AG04450 (cell line): Measurements from ENCODE around the gene CRYL1. TPM values are rescaled to one million over a fixed set of nuclear protein-coding genes. Genes with fewer than 3 reads are reported as not detected.

Source experiments
- CTCF ChIA-PET: fragments of 300-600, 350-600 bp; formaldehyde crosslinking; extraction: SDS; loops from one replicate; lab custom pipeline; 2022; ENCODE audit warnings: antibody characterized with exemption, inconsistent platforms; lab: Charles Lee
- POLR2A ChIA-PET: fragments of 350-600 bp; formaldehyde crosslinking; extraction: SDS; loops from one replicate; lab custom pipeline; 2021; ENCODE audit warnings: antibody characterized with exemption, inconsistent platforms; lab: Yijun Ruan, JAX
- DNase-seq: peaks from one replicate; pipeline ENCODE4 v3.0.0-alpha.2; 2011; ENCODE audit warnings: low read depth, low spot score
- H3K27ac ChIP-seq: one replicate; pipeline ENCODE4 v1.5.1; 2012; ENCODE audit warnings: low read depth, low read length, control low read depth
- H3K27me3 ChIP-seq: one replicate; pipeline ENCODE4 v1.6.0; 2012; ENCODE audit warnings: low read length; ENCODE audit not compliant: control insufficient read depth, insufficient read depth
- H3K4me3 ChIP-seq: 2 replicates; pipeline ENCODE4 v1.5.1; 2011; ENCODE audit warnings: mild to moderate bottlenecking, low read depth, low read length, control low read depth
- H3K9me3 ChIP-seq: 2 replicates; pipeline ENCODE4 v1.5.1; 2012; ENCODE audit warnings: low read length; ENCODE audit not compliant: control insufficient read depth, insufficient read depth
- CTCF ChIP-seq: IDR thresholded peaks from 2 replicates; pipeline ENCODE4 v1.5.1; 2011; ENCODE audit warnings: low read depth, low read length, control low read depth, inconsistent platforms
- polyA plus RNA-seq: library from polyadenylated mRNA; depleted of rRNA; stranded (reverse); fragments of >200 nt; gene quantifications from 2 replicates; pipeline ENCODE4 v1.2.3, GENCODE V29; 2011

The CRYL1 gene
- polyA plus RNA-seq, 1 experiment = 21.6 TPM

DNA sequence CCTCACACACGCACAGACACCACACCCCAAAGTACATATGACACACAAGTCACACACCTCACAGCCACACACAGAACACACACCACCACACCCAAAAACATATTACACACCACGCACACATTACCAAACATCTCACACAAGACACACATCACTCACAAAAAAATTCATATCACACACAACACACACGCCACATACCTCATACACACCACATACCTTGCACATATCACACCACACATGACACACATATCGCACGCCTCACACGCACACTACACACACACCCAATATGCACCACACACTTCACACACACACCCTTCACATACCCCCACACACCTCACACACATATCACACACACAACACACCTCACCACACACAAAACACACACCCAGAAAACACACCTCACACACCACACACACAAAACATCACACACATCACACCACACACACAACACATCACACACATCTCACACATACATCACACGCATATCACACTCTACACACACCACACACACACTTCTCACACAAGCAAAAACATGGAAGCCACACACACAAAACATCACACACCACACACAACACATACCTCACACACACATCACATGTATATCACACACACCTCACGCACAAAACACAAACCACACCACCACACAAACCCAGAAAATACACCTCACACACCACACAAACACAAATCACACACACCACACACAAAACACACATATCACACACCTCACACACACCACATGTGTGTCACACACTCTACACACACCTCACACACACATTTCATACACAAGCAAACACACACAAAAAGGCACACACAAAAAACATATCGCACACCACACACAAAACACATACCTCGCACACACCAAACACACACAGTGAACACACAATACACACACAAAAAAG, 132.1 kb downstream of the CRYL1 start:
- ChIA-PET POLR2A (no interaction called here), CTCF (no interaction called here)
- DNase-seq = no peak
- H3K9me3 ChIP-seq = peaks cover 31% of the 10 kb centered on the region
- no peak overlapping the region for H3K4me3 ChIP-seq
- H3K27ac ChIP-seq = no peak overlapping the region
- peaks cover 11% of the 10 kb centered on the region for H3K27me3 ChIP-seq
- TF ChIP-seq CTCF = no peak

- H3K27me3 ChIP-seq = peaks cover 8% of the 10 kb centered on the region
- no peak for DNase-seq
- no peak overlapping the region for H3K27ac ChIP-seq
- ChIA-PET CTCF (no interaction called here), POLR2A (no interaction called here)
- TF ChIP-seq CTCF = no peak
- peaks cover 31% of the 10 kb centered on the region for H3K9me3 ChIP-seq
- H3K4me3 ChIP-seq = no peak overlapping the region
These were observed 133.1 kb downstream of the CRYL1 start for GRCh38 chr13:20392530-20392929.

DNA sequence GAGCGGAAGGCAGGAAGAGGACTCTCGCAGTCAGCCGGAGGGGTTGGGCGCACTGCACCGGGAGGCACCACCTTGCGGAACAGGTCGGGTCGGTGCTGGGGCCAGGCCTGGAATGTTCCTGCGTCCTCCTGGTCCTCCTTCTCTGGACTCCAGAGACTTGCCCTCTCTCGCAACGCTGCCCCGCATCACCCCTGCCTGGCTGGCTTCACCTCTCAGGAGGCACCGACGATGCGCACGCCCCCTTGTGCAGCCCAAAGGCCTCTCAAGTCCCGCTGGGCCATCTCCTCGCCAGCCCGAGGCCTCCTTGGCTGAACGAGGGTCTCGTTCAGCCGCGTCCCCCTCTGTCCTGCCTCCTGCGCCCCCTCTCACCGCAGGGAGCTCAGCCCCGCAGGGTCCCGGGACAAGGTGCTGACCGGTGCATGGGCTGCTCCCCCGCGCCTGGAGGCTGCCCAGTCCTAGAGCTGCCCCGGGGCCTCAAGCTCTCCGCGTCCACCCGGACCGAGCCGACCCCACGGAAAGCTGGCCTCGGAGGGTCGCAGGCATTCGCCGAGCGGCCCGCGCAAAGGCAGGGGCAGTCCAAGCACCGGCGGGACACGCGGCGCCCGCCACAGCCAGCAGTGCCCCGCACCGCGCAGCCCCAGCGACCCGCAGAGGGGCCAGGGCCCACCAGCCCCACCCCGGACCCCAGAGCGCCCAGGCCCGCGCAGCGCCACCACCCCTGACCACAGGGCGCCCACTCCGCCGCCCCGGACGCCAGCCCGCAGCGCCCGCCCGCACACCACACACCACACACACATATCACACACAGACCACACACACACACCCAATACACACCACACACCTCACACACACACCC, 133.8 kb downstream of the CRYL1 start:
- TF ChIP-seq CTCF = no peak
- ChIA-PET POLR2A (no interaction called here), CTCF (no interaction called here)

DNA sequence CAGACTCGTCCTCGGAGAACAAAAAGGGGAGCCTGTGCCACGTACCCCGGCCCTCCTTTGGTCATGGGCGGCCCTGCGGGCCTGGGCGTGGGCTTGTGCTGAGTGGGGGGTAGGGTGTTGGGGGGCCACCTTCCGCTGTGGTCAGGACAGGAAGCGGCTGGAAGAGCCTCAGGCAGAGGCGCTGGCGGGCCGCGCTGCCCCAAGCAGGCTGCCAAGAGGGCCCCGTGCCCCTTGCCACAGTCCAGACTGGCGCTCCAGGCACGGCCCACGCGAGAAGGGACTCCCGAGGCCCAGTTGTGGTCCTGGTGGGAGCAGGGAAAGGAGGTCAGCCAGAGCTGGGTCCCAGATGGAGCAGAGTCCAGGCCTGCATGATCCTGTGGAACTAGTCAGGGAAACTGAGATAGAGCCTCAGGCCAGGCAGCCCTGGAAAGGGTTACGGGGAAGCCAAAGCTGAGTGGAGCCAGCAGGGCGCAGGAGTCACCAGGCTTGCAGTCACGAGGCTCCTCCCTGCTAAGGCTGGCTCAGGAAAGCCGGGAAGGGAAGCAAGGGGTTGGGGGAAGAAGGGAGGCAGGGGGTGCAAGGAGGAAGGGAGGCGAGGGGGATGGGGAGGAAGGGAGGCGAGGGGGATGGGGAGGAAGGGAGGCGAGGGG, 135.0 kb downstream of the CRYL1 start:
- ChIA-PET CTCF (no interaction called here), POLR2A (no interaction called here)
- Histone ChIP-seq H3K27ac (no peak overlapping the region), H3K27me3 (peaks cover 4% of the 10 kb centered on the region), H3K4me3 (no peak overlapping the region), H3K9me3 (peaks cover 31% of the 10 kb centered on the region)
- TF ChIP-seq CTCF = no peak
- DNase-seq = no peak

More for the DNA sequence above, 133.8 kb downstream of the CRYL1 start:
- H3K27ac ChIP-seq = no peak overlapping the region
- DNase-seq = no peak
- peaks cover 8% of the 10 kb centered on the region for H3K27me3 ChIP-seq
- peaks cover 31% of the 10 kb centered on the region for H3K9me3 ChIP-seq
- no peak overlapping the region for H3K4me3 ChIP-seq
